OCI-M2 (cell line): ENCODE data around the gene DNMT3A.

Source experiments
- DNase-seq: peaks from one replicate; lab custom pipeline; 2025; ENCODE audit not compliant: unreplicated experiment; lab: John Stamatoyannopoulos, UW

DNMT3A gene

DNA sequence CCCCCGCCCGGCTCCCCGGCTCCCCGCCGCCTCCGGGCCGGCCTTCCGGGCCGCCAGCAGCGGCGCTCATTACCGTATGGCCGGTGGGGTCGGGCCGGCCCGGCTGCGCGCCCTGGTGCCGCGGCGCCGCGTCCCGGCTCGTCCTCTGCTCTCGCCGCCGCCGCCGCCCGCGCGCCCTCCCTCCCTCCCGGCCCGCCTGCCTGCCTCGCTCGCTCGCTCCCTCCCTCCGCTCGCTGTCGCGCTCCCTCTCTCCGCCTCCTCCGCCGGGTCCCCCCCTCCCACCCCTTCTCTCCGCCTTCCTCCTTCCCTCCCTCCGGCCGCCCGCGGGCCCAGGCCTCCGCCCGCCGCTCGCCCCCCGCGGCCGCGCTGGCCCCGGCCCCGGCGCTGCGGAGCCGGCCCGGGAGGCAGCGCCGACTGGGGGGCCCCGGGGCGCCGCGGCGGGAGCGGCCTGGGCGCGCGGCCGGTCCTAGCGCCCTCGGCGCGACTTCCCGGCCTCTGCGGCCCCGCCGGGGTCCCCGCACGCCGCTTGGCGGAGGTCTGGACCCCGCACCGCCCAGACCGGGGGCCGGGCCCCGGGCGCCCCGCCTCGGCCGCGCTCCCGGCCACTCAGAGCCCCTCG lies at the start of gene DNMT3A:
DNMT3A (minus strand) TSS at position 173 of the 619 bp plus-strand sequence. CDS start 27,941 bp downstream, outside the sequence.
- no peak for DNase-seq

DNA sequence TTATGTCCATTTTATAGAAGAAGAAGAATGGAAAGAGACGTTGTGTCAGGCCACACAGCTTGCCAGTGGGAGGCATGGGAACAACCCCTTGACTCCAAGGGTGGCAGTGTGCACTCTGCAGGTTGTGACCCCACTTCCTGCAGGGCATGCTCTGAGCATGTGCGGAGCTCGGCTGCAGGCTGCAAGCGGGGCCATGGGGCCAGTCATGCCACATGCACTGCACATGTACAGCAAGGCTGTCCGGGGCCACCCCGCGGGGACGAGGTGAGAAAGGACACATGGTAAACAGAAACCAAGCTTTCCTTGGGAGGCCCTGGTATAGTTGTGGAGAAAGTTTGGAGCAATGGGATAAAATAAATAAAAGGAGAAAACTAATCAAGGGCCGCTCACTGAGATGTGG lies 47.4 kb upstream of the DNMT3A start:
- no peak for DNase-seq

DNA sequence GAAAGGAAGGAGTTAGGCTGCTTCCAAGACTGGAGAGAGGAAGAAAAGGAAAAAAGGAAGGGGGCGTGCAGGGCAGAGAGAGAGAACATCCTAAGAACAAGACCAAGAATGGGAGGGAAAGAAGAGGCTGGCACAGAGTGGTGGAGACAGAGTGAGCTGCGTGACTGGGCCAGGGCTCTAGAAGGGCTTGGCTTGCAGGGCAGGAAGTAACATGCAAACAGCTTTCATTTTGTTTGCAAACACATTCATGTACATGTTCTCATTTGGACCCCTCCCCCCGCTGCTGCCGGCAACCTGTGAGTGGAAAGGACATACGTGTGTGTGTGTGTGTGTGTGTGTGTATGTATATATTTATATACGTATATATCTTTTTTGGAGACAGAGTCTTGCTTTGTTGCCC lies 46.8 kb upstream of the DNMT3A start:
- no peak for DNase-seq

DNA sequence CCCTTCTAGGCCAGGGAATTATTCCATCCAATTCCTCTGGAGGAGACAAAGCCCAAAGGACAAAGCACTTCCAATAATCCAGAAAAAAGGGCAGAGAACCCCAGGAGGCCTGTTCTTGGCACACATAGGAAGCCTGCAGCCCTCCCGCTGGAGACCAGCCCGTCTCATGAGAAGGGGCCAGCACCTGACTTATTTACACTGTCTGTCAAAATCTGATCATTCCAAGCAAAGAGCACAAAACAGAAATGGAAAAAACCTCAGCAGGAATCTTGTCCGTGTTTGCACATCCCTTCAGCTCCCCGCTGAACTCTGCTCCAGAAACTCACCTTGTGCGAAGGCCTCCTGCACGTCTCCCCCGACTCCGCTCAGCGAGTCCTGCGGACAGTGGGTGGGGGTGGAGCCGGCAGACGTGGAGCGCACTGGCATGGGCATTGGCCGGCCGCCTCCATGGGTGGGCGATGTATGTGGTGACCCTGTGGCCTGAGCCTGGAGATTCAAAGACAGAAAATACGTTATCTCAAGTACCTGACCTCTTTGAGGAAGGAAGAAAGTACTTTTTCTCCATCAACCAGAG lies 46.2 kb upstream of the DNMT3A start:
- DNase-seq = no peak

DNA sequence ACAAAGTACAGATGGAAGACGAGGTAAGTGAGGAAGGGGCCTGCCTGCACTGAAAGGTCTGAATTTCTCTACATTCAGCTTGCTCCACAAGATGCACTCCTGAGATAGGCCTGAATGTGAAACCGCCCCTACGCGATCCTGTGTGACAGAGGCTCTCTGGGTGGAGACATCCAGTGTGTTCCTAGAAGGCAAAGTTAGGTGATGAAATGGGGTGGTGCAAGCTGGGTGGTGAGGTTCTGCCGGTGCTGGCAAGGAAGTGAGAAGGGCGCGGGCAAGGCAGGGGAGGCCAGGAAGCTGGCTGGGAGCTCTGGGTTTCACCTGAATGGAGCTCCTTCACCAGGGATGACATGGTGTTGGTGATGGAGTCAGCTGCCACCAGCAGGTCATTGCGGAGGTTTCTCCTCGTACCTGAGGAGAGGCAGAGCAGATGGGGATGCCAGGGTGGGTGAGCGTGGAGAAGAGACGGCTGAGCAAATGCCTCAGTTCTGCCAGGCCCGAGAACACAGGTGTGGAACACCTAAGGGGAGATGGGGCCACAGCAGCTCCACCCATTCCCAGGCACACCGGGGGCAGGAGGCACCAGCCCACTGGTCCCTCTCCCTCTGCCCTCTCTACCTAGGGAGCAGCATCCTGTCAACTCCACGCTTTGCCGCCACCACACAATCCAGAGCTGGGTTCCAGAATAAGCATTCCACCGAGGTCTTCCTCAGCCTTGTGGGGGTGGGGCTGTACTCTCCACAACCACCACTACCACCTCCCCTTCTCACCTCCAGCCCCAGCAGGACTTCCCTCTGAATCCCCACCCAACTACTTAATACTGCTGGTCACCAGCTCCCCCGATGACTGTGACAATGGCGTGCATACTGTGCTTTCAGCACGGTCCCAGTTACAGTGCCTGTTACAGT lies 45.5 kb upstream of the DNMT3A start:
- no peak for DNase-seq

DNA sequence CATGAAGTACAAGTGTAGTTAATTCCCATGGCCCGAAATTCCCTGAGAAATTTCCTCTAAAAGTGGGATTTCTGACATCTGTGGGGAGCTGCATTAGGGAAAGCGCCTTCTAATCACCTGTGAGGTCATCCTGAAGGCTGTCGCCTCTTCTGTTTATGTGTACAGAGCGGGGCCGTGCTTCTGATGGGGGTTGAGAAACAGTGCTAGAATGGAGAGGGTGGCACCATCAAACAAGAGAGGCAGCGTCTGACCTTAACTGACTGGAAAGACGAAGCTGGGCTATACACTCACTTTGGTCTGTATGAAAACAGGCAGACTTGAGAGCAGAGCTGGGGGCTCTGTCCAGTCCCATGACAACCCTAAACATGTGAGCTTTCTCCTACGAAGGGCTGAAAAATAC lies 44.2 kb upstream of the DNMT3A start:
- no peak for DNase-seq

DNA sequence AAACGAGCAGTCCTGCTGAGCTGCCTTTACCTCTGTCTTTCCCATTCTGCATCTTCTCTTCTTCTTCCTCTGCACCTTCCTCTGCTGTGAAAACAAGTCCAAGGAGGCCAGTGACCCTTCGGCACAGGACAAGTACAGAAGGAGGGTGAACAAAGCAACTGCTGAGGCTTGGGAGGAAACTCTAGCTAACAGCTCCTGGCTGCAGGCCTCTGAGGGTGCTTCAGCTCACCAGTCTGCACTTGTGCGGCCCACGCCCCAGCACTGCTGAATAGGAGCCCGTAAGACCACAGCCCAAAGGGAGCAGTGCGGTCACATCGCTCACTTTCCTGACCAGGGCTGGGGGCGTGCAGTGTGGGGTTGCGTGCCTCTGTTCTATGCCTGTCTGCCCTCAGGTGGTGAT lies 42.1 kb upstream of the DNMT3A start:
- no peak for DNase-seq

DNA sequence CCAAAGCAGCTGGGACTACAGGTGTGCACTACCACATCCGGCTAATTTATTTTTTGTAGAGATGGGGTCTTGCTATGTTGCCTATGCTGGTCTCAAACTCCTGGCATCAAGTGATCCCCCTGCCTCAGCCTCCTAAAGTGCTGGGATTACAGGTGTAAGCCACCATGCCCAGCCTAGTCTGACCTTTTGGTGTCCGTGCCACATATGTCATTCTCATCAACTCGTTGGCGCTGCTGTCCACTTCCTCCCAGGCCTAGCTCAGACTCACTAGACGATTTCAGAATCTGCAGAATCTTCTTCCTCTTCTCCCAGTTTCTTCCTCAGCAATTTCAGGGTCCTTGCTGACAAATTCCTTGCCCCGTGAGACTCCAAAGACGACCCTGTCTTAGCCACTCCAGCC lies 39.8 kb upstream of the DNMT3A start:
- no peak for DNase-seq

GRCh38 chr2:25380586-25381375 lies 39.1 kb upstream of the DNMT3A start:
- DNase-seq = no peak

DNA sequence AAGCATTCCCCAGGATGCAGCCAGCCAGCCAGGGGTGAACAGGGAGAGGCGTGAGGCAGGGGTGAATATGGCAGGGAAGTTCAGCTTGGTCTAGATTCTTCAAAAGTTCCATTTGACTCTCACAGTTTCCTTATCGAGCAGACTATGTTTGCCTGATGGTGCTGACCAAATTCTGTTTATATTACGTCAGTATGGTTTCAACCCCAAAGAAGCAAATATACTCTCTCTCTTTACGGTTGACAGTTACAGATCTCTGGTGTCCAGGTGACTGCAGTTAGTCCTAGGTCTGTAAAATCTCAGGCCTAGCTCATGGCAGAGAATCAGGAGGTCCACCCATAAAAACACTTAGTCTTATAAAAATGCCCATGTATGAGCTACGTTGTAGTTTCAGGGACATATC lies 38.3 kb upstream of the DNMT3A start:
- no peak for DNase-seq

- DNase-seq = no peak
Observed at GRCh38 chr2:25379535-25379934, 37.8 kb upstream of the DNMT3A start.

GRCh38 chr2:25378731-25379490 lies 37.2 kb upstream of the DNMT3A start:
- no peak for DNase-seq

GRCh38 chr2:25377822-25378421 lies 36.2 kb upstream of the DNMT3A start:
- DNase-seq = no peak

- peak; percentile 53 for DNase-seq
Observed at GRCh38 chr2:25376750-25377621, 35.3 kb upstream of the DNMT3A start.

DNA sequence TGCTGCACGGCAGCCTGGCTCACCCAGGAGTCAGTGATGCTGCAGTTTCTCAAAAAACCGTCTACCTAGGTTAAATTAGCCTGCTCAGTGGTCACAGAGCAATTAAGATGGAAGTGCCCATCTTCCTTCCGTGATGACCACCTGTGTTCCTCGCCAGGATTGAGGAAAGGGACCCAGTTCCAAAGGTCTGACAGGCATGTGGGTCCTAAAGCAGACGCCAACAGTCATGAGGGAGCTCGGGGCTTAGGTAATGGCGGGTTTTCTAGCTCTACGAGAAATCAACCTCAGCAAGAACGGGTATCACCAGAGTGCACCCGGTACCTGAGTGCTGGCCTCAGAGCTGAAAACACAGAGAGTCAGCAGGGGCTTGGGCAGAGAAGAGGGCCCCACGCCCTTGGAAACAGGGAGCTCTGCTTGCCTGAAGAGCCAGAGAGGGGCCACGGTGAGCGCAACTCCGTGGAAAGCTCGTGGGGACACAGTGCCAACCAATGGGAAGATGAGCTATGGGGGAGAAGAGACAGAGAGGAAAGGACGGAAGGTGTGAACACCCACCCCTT lies 34.3 kb upstream of the DNMT3A start:
- DNase-seq = no peak

GRCh38 chr2:25375371-25375988 lies 33.8 kb upstream of the DNMT3A start:
- no peak for DNase-seq

DNA sequence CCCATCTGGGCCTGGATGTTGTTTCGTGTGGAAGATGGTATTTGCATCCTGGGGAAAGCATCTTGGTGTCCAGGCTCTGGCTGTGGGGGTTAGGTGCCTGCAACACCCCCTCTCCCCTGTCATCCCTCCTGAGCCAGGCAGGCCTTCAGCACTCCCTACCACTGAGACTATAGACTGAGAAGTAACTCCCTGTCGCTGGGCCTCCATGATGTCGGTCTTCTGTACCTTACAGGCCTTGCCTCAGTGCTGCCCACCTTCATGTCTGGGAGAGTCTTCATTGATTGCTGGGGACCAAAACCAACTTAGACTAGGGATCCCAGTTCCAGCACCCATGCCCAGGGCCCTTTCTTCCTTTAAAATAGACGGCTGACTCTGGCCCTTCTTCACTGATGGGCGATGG lies 33.1 kb upstream of the DNMT3A start:
- DNase-seq = no peak

DNA sequence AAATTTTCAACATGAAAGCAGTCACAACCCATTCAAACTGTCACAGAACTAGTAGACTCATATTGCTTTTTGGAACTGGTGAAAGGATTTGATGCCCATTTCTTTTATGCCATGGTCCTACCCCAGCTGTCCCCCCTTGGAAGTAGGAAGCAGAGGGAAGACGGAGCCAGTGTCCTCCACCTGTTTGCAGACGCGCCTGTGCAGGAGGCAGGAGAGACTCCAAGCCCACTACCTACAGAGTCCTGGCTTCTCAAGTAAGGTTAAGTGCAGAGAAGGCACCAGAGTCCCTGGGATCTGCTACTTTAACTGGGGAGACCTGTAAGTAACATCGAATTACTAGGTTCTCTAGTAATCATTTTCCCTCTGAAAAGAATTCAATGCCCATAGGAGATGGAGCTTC lies 32.7 kb upstream of the DNMT3A start:
- DNase-seq = no peak
